Measurements from ENCODE around the gene ZC3H18.

The ZC3H18 gene

GRCh38 chr16:88536971-88537751 lies 33.0 kb upstream of the ZC3H18 start:
- H3K9me3 ChIP-seq: peaks cover 0 to under 1% (median under 1%) of the 10 kb centered on the region in 3 donors
- no peak for TF ChIP-seq CTCF (IDR thresholded peaks at IDR 0.05)
- peaks cover 5 to 25% (median 24%) of the 10 kb centered on the region in 4 donors for H3K4me1 ChIP-seq

GRCh38 chr16:88537859-88538258 lies 32.3 kb upstream of the ZC3H18 start:
- no peak for DNase-seq
- Histone ChIP-seq H3K27me3 (peaks cover 0 to 43% of the 10 kb centered on the region in 2 donors), H3K4me3 (no peak overlapping the region), H3K4me1 (peaks cover 5 to 18% (median 17%) of the 10 kb centered on the region in 4 donors), H3K9me3 (peaks cover 1 to 7% (median 5%) of the 10 kb centered on the region in 3 donors), H3K27ac (no peak overlapping the region), H3K36me3 (no peaks in the 10 kb centered on the region)
- TF ChIP-seq CTCF (IDR thresholded peaks at IDR 0.05): no peak
- intact Hi-C loops (cut with DNase I; ENCODE audit: low total_unique reads): no loop called here

More at GRCh38 chr16:88536971-88537751, 33.0 kb upstream of the ZC3H18 start:
- H3K27me3 ChIP-seq: peaks cover 0 to 43% of the 10 kb centered on the region in 2 donors
- intact Hi-C loops (cut with DNase I; ENCODE audit: low total_unique reads): no loop called here
- H3K4me3 ChIP-seq: no peak overlapping the region
- H3K27ac ChIP-seq: no peak overlapping the region
- no peaks in the 10 kb centered on the region for H3K36me3 ChIP-seq
- no peak for DNase-seq

- H3K4me3 ChIP-seq: no peak overlapping the region
- intact Hi-C loops (cut with DNase I; ENCODE audit: low total_unique reads): no loop called here
- H3K27ac ChIP-seq: no peak overlapping the region
- no peak for TF ChIP-seq CTCF (IDR thresholded peaks at IDR 0.05)
- DNase-seq: no peak
- H3K36me3 ChIP-seq: no peaks in the 10 kb centered on the region
- H3K4me1 ChIP-seq: peaks cover 5 to 12% (median 11%) of the 10 kb centered on the region in 4 donors
- H3K27me3 ChIP-seq: peaks cover 0 to 43% of the 10 kb centered on the region in 2 donors
- H3K9me3 ChIP-seq: peaks cover 5 to 14% (median 8%) of the 10 kb centered on the region in 3 donors
Observed at GRCh38 chr16:88538366-88539060, 31.7 kb upstream of the ZC3H18 start.

- no peak for DNase-seq
- peaks cover 5 to 12% (median 11%) of the 10 kb centered on the region in 4 donors for H3K4me1 ChIP-seq
- H3K27ac ChIP-seq: no peak overlapping the region
- peaks cover 5 to 20% (median 12%) of the 10 kb centered on the region in 3 donors for H3K9me3 ChIP-seq
- no peak overlapping the region for H3K4me3 ChIP-seq
- intact Hi-C loops (cut with DNase I; ENCODE audit: low total_unique reads): no loop called here
- peaks cover 0 to 43% of the 10 kb centered on the region in 2 donors for H3K27me3 ChIP-seq
- TF ChIP-seq CTCF (IDR thresholded peaks at IDR 0.05): no peak
- no peaks in the 10 kb centered on the region for H3K36me3 ChIP-seq
Observed at GRCh38 chr16:88539261-88539651, 30.9 kb upstream of the ZC3H18 start.

GRCh38 chr16:88539652-88540345 lies 30.4 kb upstream of the ZC3H18 start:
- peaks cover 5 to 11% (median 9%) of the 10 kb centered on the region in 4 donors for H3K4me1 ChIP-seq
- H3K27me3 ChIP-seq: peaks cover 0 to 43% of the 10 kb centered on the region in 2 donors
- H3K9me3 ChIP-seq: peaks cover 5 to 23% (median 12%) of the 10 kb centered on the region in 3 donors
- DNase-seq: no peak
- TF ChIP-seq CTCF (IDR thresholded peaks at IDR 0.05): no peak
- H3K4me3 ChIP-seq: no peak overlapping the region
- intact Hi-C loops (cut with DNase I; ENCODE audit: low total_unique reads): no loop called here
- H3K36me3 ChIP-seq: no peaks in the 10 kb centered on the region
- H3K27ac ChIP-seq: no peak overlapping the region
